HG02642 (cell line): ENCODE data around the gene OSGIN1.

ENCODE experiments used
- ATAC-seq: cut with Tn5 transposase; IDR thresholded peaks from one replicate; pipeline ENCODE4 v1.9.1; 2021; ENCODE audit warnings: mild to moderate bottlenecking; ENCODE audit not compliant: unreplicated experiment, poor library complexity

Gene OSGIN1

GRCh38 chr16:83925957-83926725 lies 26.9 kb upstream of the OSGIN1 start:
- no peak for ATAC-seq

GRCh38 chr16:83926726-83927397 lies 26.2 kb upstream of the OSGIN1 start:
- ATAC-seq: no peak

DNA sequence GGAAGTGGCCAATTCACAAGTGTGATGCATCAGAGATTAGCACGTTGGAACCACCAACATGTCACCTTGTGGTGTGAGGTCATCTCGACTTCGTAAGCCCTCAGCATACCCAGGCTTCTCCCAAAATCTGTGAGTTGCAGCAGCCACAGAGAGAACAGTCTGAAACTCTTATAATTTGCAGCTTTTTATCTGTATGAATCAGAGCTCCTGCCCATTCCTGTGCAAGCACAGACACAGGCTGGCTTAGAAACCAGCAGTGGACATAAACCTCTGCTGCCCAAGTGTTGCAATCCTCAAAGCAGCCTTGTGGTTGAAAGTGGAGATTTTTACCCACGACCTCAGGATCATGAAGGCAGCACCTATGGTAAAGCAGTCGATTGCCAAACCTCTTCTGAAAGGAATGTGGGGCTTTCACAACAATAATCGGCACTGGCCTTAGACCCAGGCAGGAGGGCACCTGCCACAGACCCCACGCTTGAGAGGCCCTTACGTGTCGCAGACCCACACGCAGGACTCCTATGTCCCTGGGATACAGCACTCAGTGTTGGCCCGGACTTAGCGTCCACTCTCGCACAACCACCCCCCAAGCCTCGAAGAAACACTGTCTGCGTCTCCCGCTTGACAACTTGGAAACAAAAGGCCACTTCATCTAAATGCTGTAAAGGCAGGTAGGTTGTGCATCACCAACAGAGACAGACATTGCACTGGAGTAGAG lies 24.5 kb upstream of the OSGIN1 start:
- no peak for ATAC-seq

- no peak for ATAC-seq
These were observed 23.1 kb upstream of the OSGIN1 start for GRCh38 chr16:83929811-83930555.

GRCh38 chr16:83930730-83931500 lies 22.1 kb upstream of the OSGIN1 start:
- ATAC-seq: no peak

DNA sequence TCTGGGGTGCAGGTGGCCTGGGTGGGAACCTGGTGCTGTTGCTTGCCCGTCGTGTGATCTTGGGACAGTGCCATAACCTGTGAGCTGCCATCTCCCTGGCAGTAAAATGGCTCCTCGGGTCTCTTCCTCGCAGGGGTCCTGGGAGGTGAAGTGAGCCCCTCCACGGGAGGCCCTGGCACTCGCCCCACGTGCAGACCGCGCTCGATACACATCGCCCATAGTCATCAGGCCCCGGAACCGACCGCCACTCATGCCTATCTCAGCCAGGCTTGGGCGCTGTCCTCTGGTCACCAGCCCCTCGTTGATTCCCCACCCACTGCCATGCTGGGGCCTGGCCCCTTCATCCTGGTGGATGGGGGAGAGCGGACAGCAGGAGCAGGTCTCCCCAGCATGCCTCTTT lies 21.5 kb upstream of the OSGIN1 start:
- no peak for ATAC-seq

GRCh38 chr16:83932304-83932703 lies 20.7 kb upstream of the OSGIN1 start:
- no peak for ATAC-seq

DNA sequence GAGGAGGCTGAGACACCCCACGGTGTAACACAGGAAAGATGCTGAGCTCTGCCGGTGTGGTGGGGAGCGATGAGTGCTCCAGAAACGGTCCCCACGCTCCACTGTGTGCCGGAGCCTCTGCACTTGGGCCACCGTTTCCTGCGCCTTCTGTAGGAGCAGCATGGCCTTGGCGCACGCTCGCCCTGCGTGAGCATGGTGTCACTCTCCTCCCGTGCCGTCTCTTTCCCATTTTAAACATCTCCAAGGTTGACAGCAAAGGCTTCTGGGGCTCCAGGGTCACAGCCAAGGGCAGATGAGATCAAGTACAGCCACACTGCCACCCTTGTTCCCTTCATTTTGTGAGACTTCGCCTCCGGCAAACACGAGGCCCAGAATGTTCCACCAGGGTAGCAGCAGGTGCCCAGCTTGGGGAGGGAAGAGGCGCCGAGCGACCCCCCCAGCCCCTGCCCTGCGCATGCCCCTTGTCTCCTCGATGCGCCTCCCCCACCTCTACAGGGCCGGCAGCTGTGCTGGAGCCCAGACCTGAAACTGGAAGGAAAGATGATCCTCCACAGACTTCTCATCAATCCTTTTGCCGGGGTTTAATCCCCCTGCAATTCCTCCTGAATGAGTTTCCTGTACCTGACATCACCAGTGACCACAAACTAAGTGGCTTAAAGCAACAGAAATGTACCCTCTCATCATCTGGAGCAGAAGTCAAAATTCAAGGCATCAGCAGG lies 19.9 kb upstream of the OSGIN1 start:
- ATAC-seq: no peak

DNA sequence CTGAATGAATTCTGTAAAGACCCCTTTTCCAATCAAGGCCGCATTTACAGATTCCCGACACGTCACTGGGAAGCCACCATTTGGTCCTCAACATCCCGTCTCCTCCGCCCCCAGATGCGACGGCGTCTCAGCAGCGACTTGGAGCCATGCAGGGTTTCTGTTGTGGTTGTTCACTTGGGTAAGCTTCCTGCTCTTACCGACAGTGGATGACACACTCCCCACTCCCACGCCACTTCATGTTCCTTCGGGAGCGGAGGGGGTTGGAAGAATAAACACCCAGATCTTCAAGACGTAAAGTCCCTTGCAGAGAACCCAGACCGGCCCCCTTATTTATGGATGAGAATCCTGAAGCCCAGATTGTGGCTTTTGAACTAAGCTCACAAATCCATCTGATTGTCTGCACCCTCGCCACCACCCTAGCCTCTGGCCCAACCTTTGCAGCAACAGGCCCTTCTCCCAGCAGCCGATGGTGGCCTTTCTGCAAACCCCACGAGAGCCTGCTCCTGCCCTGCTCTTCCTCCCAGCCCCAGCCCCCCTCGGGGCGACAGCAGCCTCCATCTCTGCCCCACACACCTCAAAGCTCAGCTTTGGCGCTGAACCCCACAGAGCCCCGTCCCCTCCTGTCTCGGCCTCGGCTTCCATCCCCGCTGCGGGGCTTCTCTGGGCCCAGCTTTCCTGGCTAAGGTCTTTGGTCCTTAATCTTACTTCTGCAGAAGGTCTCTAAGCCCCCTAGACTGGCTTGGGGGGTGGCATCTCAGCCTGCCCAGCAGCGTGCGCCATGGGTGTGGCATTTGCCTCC lies 19.0 kb upstream of the OSGIN1 start:
- no peak for ATAC-seq

DNA sequence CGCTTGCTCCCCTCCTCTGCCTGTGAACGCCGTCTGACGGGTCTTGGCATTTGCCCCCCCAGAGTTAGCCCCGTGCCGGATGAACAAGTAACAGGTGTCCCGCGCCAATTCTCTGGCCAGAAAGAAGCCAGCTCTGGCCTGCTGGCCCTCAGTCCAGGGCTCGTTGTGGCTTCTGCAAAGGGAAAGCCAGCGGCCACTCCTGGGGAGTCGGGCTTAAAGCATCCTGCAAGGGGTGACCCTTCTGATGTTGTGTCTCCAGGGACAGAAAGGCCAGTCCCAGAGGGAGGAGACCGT lies 18.4 kb upstream of the OSGIN1 start:
- no peak for ATAC-seq

DNA sequence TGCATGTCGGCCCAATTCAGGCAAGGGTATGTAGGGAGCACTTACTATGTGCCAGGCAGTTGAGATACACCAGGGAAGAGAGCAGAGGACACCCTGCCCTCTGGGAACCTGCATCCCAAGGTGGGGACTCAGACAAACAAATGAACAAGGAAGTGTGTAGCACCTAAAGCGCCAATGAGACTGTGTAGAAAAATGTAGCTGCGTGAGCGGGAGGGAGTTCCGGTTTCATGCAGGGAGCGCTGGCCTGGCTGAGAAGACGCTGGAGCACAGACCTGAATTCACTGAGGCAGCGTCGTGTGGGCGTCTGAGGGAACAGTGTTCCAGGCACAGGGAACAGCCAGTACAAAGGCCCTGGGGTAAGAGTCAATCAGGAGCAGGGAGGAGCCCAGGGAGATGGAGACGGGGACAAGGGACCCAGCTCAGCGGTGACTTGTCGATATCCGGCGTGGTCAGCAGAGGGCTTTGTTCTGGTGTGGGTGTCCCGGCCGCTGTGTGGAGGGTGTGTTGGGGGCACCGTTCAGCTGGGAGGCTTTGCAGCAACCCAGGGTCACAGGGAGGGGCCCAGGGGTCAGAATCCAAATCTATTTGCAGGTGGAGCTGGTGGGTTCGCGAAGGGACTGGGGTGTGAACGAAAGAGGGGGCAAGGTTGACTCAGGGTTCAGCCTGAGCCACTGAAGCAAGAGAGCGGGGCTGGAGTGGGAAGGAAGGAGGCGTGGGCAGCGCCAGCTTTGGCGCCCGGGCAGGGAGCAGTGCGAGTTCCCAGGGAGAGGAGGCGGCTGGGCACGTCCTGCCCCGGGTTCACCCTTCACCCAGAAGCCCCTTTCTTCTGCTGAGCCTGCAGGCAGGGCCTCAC lies 17.8 kb upstream of the OSGIN1 start:
- ATAC-seq: no peak

DNA sequence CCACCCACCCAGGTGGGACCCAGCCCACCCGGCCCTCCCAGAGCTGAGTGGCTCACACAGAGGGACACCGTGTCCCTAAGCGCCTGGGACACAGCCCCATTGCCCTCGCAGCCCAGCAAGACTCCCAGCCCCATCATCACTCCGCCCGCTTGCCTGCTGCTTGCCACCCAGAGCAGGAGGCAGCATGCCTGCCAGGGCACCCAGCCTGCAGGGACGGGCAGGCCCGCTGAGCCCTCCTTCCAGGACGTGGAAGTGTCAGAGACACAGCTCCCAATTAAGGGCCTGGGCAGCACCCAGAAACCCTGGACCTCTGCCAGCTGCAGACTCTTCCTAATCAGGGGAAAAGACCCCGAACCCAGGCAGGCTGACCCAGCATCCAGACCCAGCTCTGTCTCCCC lies 17.2 kb upstream of the OSGIN1 start:
- ATAC-seq: no peak

GRCh38 chr16:83936581-83937165 lies 16.4 kb upstream of the OSGIN1 start:
- no peak for ATAC-seq

DNA sequence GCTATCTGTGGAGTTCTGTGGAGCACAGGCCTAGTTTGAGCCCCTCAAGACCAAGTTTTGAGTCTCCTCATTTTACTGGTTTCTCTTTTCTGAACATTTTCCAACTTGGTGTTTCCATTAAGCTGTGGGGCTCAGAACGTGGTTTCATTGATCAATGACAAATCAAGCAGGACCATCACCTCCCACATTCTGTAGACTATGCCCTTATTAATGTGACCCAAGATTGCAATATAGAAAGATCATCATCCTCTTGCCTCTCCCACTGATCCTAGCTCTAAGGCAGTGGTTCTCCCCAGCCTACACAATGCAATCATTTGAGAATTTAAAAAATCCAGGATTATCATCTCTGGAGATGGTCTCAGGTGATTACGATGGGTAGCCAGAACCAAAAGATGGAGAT lies 15.8 kb upstream of the OSGIN1 start:
- no peak for ATAC-seq

DNA sequence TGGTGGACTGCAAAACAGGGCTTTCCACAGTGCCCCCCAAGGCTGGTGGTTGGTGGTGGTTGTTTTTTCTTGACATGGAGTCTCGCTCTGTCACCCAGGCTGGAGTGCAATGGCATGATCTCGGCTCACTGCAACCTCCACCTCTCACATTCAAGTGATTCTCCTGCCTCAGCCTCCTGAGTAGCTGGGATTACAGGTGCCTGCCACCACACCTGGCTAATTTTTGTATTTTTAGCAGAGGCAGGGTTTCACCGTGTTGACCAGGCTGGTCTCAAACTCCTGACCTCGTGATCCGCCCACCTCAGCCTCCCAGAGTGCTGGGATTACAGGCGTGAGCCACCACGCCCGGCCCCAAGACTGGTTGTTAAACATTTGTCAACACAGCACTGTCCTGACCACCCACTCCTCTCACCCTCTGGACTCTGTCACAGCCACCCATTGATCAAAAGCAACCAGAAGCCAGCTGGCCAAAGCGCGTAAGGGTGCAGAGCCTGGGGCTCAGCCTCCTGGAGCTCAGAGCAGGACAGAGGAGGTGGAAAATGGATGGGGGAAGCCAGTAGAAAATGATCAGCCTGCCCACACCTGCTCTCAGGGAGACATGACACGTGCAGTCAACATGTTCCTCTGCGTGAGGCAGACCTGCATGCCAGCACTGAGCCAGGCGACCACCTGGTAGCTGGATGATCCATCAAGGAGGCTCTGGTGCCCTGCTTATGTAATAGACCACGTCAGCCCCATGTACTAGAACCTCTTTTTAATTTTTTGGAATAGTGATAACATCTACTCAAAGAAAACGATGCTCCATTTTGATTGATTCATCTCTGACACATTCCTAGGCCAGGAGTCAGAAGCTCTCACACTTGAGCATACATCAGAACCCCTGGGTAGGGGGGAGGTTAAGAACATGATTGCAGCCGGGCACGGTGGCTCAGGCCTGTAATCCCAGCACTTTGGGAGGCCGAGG lies 14.8 kb upstream of the OSGIN1 start:
- no peak for ATAC-seq

DNA sequence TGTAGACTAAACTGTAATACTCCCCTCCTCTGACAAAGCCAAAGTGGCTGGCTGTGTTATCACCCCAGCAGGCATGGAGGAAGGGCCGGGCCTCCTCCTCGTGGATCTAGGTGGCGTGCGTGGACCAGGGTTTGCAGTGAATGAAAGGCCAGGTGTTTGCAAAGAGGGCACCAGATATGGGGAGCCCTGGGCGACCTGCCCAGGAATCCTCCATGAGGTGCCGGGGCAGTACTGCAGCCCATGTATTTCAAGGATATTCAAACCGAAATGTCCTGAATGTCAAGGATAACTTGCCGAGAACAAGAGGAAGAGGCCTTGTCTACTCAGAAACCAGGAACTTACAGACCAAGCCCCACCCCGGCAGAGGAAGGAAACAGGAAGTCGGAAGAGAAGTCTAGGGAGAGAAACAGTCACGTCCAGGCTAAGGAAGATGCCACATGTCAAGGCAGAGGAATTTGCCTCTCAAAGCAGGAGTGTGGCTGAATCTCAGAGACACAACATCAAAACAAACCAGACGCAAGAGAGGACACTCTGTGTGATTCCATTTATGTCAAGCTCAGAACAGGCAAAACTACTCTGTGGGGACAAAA lies 13.7 kb upstream of the OSGIN1 start:
- ATAC-seq: no peak
